NT2/D1 (cell line): ENCODE data around the gene ZNF705A.
"Not testable (repeated sequence)": the region's sequence is repeated elsewhere in the genome, so short reads cannot be mapped to it uniquely, and the experiment has no call there.

Experiments used
- DNase-seq: peaks from one replicate; pipeline ENCODE4 v3.0.0-alpha.2; 2011; ENCODE audit warnings: low read depth, low spot score
- H3K27me3 ChIP-seq: 2 replicates; pipeline ENCODE4 v1.6.0; 2011; ENCODE audit warnings: mild to moderate bottlenecking; ENCODE audit not compliant: insufficient read length, insufficient read depth
- H3K36me3 ChIP-seq: 2 replicates; pipeline ENCODE4 v1.6.1; 2011; ENCODE audit warnings: mild to moderate bottlenecking, low read length, mixed read lengths; ENCODE audit not compliant: insufficient read depth, insufficient read length
- H3K4me1 ChIP-seq: 2 replicates; pipeline ENCODE4 v1.5.1; 2011; ENCODE audit not compliant: insufficient read depth, insufficient read length
- H3K4me3 ChIP-seq: 2 replicates; pipeline ENCODE4 v1.5.1; 2011; ENCODE audit warnings: low read depth; ENCODE audit not compliant: insufficient read length
- H3K9ac ChIP-seq: 2 replicates; pipeline ENCODE4 v1.6.0; 2011; ENCODE audit warnings: low read depth; ENCODE audit not compliant: insufficient read length
- H3K9me3 ChIP-seq: 2 replicates; pipeline ENCODE4 v1.5.1; 2011; ENCODE audit warnings: mild to moderate bottlenecking, low read length; ENCODE audit not compliant: insufficient read depth
- SUZ12 ChIP-seq: IDR thresholded peaks from 2 replicates; pipeline ENCODE4 v1.6.1; 2011; ENCODE audit not compliant: insufficient read length, insufficient read depth; ENCODE audit errors: extremely low read depth
- YY1 ChIP-seq: IDR thresholded peaks from 2 replicates; pipeline ENCODE4 v1.6.1; 2011; ENCODE audit not compliant: insufficient read length, insufficient read depth
- ZNF274 ChIP-seq: IDR thresholded peaks from 2 replicates; pipeline ENCODE4 v1.6.1; 2011; ENCODE audit warnings: mild to moderate bottlenecking, low read depth, low read length

The ZNF705A gene

DNA sequence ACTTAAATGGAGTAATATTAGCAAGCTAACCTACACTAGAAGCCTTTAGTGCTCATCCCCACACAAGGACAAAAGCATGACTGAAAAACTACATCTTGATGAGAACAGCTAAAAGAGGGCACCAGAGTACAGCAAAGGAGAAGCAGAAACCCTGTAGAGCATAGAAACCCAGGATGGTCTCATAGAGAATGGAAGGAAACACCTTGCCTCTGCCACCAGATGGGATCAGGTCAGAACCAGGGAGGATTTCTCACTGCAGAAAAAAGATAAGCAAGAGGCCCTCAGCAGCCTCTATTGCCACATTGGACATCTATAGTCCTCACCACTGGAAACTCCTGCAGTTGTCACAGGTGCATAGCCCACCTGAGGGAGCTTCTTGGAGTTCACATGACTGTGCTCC, 13.6 kb upstream of the ZNF705A start:
- H3K9ac ChIP-seq = no peak overlapping the region
- DNase-seq = no peak
- H3K9me3 ChIP-seq = peaks cover 36% of the 10 kb centered on the region
- H3K36me3 ChIP-seq = no peaks in the 10 kb centered on the region
- no peak overlapping the region for H3K4me3 ChIP-seq
- peaks cover 7% of the 10 kb centered on the region for H3K4me1 ChIP-seq
- TF ChIP-seq YY1 = no peak
- no peak for TF ChIP-seq SUZ12
- TF ChIP-seq ZNF274 = no peak
- H3K27me3 ChIP-seq = no peaks in the 10 kb centered on the region

DNA sequence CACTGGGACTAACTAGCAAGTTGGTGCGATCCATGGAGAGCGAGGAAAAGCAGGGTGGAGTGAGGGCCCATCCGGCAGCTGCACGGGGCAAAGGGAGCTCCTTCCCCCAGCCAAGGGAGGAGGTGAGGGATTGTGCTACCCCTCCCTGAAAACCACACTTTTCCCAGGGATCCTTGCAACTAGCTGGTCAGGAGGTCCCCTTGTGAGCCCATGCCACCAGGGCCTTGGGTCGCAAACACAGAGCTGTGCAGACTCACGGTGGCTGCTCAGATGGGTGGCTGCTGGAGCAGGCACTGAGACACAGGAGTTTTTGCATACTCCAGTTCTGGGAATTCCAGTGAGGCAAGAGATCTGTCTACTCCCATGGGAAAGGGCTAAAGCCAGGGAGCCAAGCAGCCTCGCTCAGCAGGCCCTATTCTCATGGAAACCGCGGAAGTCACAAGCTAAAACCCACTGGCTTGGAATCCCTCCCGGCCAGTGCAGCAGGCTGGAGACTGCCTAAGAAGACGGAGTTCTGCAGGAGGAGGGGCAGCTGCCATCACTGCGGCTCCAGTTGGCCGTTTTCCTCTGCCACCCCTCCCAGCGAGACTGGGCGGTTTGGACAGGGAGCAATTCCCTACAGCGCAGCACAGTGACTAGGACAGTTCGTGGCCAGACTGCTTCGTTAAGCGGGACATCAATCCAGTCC, 10.9 kb upstream of the ZNF705A start:
- Histone ChIP-seq H3K9ac (peak overlapping the region; percentile 62), H3K36me3 (no peaks in the 10 kb centered on the region), H3K4me1 (peaks cover 7% of the 10 kb centered on the region), H3K27me3 (no peaks in the 10 kb centered on the region), H3K4me3 (peak overlapping the region; percentile 16), H3K9me3 (peaks cover 36% of the 10 kb centered on the region)
- DNase-seq = peak; percentile 99
- TF ChIP-seq YY1 = peak; percentile 41
- TF ChIP-seq ZNF274 = no peak
- TF ChIP-seq SUZ12 = no peak

DNA sequence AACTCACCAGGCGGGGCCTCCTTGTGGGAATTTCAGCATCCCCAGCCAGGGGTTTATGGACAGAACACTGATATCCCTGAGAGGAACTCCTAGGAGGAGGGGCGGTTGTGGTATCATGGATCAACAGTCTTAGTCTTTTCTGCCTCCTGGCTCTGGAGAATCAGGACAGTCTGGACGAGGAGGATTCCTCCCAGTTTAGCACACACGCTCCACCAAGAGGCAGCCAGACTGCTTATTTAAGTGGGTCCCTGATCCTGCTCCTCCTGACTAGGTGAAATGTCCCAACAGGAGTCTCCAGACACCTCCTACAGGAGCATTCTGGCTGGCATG, 10.4 kb upstream of the ZNF705A start:
- H3K27me3 ChIP-seq = no peaks in the 10 kb centered on the region
- no peak for DNase-seq
- peak overlapping the region; percentile 62 for H3K9ac ChIP-seq
- H3K9me3 ChIP-seq = peaks cover 32% of the 10 kb centered on the region
- TF ChIP-seq SUZ12 (no peak), ZNF274 (no peak), YY1 (peak; percentile 1)
- H3K36me3 ChIP-seq = no peaks in the 10 kb centered on the region
- peaks cover 7% of the 10 kb centered on the region for H3K4me1 ChIP-seq
- H3K4me3 ChIP-seq = peak overlapping the region; percentile 16

DNA sequence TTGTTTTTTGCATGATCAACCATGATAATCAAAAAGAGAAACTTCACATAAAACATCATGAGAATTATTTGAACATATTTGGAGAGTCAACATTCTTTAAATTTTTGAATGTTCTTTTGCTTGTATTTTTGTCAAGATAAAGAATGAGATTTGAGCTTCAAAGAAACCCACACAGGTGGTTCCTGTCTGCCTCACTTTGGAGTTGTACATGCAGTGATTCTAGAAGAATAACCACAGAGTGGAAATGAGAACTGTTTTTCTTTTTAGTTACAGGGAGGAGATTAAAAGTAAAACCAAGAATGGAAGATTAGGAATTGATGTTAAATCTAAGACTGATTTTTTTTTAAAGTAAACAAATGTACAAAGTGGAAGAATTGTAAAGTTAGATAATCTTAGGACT, 2.3 kb upstream of the ZNF705A start:
- no peak for DNase-seq
- Histone ChIP-seq H3K9ac (no peak overlapping the region), H3K4me3 (no peak overlapping the region), H3K27me3 (no peaks in the 10 kb centered on the region), H3K4me1 (no peaks in the 10 kb centered on the region), H3K36me3 (no peaks in the 10 kb centered on the region), H3K9me3 (no peaks in the 10 kb centered on the region; the same call in none of the 2 replicates)
- TF ChIP-seq SUZ12 (no peak), YY1 (no peak), ZNF274 (no peak)

DNA sequence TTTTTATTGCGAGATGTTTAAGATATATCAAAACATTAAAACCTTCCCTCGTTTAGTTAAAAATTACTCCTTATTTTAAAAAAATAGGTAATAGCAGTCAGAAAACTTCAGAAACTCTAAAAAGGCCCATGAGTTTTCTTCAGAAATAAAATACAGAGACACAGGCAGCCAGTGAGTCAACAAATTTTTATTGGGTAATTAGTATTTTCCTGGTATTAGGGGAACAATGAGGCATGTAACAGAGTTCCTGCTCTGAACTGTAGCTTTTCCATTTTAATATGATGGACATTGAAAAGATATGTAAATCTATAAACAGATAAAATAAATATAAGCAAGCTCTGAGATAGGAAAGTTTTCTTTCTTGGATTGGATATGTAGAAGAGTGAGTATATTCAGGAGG, 399 bp upstream of the ZNF705A start:
- Histone ChIP-seq H3K9me3 (no peaks in the 10 kb centered on the region; the same call in none of the 2 replicates), H3K9ac (no peak overlapping the region), H3K4me1 (no peaks in the 10 kb centered on the region), H3K36me3 (no peaks in the 10 kb centered on the region), H3K4me3 (no peak overlapping the region), H3K27me3 (no peaks in the 10 kb centered on the region)
- TF ChIP-seq YY1 (no peak), ZNF274 (no peak), SUZ12 (no peak)
- no peak for DNase-seq

DNA sequence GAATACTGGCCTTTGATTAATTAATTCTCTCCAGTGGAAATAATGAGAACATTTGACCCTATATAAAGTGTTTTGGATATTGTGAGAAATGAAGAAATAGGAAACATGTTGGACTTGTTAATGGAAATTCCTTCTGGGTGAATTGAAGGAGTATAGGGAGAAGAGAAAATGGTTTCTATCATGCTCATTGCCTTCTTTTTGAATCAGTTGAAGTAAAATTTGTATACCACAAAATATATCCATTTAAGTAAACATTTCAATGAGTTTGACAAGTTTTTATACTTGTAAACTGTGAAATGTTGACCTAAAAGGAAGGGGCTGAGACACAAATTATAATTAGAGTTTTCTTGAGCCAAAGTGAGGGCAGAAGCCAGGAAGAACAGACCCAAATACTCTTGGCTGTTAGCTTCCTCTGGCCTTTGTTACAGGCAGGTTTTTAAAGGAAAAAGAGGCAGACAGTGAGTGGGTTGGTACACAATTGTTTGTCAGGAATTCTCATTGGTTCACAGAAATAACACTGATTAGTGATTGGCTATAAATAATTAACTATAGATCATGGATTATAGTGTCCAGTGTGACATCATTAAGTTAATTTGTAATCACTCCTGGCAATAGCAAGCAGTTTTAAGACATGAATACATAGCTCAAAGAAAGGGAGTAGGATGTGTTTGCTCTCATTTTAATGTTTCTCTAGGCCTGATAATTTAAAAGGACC, 826 bp downstream of the ZNF705A start:
- H3K9ac ChIP-seq = no peak overlapping the region
- no peaks in the 10 kb centered on the region for H3K27me3 ChIP-seq
- no peak overlapping the region for H3K4me3 ChIP-seq
- DNase-seq = no peak
- no peaks in the 10 kb centered on the region for H3K4me1 ChIP-seq
- TF ChIP-seq SUZ12 (no peak), YY1 (no peak), ZNF274 (no peak)
- no peaks in the 10 kb centered on the region; the same call in none of the 2 replicates for H3K9me3 ChIP-seq
- H3K36me3 ChIP-seq = no peaks in the 10 kb centered on the region

DNA sequence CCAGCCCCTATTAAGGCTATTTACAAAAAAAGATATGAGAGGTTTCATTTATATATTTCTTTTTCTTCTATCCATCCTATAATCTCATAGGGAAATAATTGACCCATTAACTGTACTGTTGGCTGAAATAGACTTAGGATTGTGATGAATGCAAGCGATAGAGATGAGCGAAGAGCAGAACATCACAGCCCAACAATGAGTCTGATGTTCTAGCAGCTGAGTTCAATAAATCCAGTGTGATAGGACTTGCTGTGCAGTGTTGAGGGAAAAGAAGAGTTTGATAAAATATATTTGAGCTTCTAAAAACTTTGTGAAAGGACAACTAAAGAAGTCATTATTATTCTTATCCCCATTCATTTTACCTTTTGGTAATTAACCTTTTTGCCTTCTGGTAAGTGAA, 16.1 kb downstream of the ZNF705A start:
- H3K27me3 ChIP-seq, H3K9me3 ChIP-seq, H3K9ac ChIP-seq, H3K36me3 ChIP-seq, DNase-seq, H3K4me3 ChIP-seq, H3K4me1 ChIP-seq: not testable (repeated sequence)

DNA sequence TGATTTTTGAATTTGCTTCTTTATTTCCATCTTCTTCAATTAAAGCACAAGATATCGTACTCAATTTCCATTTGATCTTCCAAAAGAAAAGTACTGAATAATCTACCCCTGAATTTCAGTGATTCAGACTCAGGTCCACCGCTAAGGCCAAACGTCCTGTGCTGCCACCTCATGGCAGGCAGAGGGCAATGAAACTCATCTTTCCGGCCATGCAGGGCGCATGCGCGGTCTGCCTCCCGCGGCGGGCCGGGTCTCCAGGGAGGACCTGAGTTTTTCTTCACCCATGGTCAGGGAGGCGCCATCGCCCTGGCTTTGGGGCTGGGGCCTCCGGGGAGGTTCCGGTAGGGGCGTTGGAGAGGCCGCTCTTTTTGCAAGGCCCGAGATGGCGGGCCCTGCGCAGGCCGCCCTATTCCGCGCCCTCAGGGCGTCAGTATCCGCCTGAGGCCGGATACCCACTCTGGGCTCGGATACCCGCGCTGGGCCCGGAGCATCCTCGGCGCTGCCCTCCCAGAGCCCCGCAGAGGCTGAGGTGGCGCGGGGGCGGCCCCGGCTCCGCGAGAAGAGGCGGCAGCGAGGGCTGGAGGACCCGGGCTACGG, 23.3 kb downstream of the ZNF705A start:
- H3K4me1 ChIP-seq, H3K36me3 ChIP-seq, H3K27me3 ChIP-seq: not testable (repeated sequence)
- Histone ChIP-seq H3K4me3 (peak overlapping the region; percentile 60), H3K9me3 (peaks cover 20% of the 10 kb centered on the region; the same call in 1 of the 2 replicates), H3K9ac (peak overlapping the region; percentile 85)
- DNase-seq = peak; percentile 36

DNA sequence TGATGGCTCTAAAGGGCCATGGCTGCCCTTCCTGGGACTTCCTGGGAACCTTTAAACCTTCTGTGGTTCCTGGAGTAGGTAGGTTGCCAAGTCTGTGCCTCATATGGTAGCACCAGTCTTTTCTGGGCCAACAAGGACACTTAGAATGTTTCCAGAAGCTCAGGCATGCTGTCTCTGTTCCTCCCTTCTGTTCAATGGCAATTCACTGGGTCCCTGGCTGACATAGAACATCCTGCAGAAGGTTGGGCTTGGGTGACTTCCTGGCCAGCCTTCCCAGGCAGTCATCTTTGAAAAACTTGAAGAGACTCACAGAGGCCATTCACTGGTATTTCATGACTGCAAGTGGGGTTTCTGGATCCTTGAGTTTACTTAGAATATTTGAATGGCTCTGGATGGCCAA, 24.5 kb downstream of the ZNF705A start:
- not testable (repeated sequence) for H3K36me3 ChIP-seq, H3K4me3 ChIP-seq, DNase-seq, H3K9ac ChIP-seq, H3K4me1 ChIP-seq, H3K27me3 ChIP-seq
- peaks cover 20% of the 10 kb centered on the region; the same call in 1 of the 2 replicates for H3K9me3 ChIP-seq

DNA sequence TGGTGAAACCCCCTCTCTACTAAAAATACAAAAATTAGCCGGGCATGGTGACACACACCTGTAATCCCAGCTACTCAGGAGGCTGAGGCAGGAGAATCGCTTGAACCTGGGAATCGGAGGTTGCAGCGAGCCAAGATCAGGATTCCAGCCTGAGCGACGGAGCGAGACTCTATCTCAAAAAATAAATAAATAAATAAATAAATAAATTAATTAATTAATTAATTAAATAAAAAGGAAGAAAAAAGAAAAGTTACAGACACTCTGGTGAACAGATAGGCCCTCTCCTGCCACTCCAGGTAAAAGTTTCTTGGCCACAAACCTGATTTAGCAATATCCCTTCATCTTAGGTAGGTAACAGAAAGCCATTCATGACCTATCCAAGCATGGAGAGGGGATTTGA, 26.1 kb downstream of the ZNF705A start:
- H3K27me3 ChIP-seq, H3K4me3 ChIP-seq, H3K4me1 ChIP-seq, H3K36me3 ChIP-seq, DNase-seq, H3K9ac ChIP-seq: not testable (repeated sequence)
- peaks cover 20% of the 10 kb centered on the region; the same call in 1 of the 2 replicates for H3K9me3 ChIP-seq
